Measurements from ENCODE around the gene KDM4E.
"Not testable (repeated sequence)": the region's sequence is repeated elsewhere in the genome, so short reads cannot be mapped to it uniquely, and the experiment has no call there.

KDM4E gene

DNA sequence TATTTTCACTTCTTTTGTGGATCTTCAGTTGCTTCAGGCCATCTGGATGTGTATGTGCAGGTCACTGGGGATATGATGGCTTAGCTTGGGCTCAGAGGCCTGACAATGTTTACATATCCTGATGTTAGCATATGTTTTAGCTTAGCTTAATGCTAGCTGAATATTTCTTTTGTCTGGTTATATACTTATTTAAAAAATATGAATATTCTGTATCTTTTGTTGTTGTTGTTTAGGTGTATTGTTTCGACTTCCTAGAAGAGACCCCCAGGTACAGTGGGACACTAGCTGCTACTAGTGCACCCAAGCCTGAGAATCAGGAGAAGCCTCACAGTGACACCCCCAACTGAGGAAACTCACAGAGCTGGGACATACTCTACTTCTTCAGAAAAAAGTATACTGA is at the start of gene KDM4E:
TSS of gene KDM4E (plus strand) at position 301 of the 400 bp plus-strand sequence. CDS start 300 bp downstream, outside the sequence.
- DNase-seq = no peak

DNA sequence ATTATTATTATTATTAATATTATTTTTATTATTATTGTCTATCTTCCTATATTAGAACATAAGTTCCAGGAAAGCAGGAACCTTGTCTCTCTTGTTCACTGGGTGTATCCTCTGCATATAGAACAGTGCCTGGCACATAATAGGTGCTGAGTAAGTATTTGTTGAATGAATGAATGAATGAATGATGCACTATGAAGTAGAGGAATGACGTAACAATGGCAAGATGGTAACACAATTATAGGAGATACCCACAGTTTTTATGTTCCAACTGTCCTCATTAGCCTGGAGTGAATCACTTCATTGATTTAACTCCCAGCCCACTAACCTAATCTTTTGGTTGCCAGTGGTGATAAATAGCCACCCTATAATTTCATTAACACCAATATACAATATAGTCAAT is 49.5 kb upstream of the KDM4E start:
- no peak for DNase-seq

DNA sequence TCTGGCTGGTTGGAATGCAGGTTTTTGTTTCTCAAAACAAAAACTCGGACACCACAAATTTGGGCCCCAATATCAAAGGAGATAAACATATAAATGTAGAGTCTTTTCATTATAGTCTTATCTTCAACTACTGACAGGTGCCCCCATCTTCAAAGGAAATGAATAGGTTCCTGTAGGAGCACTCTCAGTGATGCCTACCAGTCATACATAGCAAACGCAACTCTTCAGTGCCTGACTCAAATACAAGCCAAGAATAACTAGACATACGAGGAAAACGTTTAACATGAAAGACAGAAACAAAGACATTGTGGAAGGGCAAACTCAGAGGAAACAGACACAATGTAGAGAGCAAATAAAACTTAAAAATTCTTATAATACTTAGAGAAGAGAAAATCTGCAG is 37.7 kb upstream of the KDM4E start:
- DNase-seq = no peak

DNA sequence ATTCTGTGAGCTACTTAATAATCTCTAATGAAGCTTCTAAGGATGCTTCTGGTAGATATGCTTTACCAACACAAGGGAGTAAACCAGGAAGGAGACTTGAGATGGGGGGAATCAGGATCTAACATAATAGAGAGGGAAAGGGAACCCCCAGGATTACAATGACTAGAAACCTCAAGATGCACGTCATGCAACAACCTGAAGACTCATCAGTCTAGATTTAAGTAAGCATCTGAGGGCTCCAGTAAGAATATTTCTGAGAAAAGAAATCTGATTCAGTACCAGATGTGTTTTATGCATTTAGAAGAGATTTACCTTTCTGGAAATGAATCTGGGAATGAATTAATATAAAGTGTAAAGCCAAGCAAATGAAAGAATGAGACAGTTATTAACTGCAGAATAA is 36.3 kb upstream of the KDM4E start:
- no peak for DNase-seq

DNA sequence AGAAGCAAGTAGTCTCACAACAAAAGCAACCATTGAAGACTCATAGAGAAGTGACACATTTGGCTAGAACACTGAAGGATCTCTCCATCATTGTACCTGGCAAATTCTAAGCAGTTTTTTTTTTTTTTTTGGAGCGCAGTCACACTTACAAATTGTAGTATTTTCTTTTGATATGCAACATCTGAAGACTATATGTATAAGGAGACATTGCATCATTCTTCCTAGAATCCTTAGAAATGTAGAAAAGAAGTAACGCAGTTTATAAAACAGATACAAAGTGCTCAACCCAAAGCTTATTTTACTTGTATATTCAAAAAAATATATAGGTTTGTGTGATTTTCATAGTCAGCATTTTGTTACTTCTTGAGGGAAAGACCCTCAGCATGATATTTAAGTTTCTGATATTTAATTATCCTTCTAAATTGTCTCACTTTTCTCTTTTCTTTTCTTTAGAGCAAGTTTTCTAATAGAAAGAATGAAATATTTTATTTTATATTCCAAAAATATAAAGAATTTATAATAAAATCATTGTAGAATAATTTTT is 31.6 kb upstream of the KDM4E start:
- DNase-seq = no peak

DNA sequence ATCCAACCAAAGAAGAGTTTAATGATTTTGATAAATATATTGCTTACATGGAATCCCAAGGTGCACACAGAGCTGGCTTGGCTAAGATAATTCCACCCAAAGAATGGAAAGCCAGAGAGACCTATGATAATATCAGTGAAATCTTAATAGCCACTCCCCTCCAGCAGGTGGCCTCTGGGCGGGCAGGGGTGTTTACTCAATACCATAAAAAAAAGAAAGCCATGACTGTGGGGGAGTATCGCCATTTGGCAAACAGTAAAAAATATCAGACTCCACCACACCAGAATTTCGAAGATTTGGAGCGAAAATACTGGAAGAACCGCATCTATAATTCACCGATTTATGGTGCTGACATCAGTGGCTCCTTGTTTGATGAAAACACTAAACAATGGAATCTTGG is 27.6 kb upstream of the KDM4E start:
- no peak for DNase-seq

DNA sequence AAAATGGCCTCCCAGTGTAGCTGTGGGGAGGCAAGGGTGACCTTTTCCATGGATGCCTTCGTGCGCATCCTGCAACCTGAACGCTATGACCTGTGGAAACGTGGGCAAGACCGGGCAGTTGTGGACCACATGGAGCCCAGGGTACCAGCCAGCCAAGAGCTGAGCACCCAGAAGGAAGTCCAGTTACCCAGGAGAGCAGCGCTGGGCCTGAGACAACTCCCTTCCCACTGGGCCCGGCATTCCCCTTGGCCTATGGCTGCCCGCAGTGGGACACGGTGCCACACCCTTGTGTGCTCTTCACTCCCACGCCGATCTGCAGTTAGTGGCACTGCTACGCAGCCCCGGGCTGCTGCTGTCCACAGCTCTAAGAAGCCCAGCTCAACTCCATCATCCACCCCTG is 26.8 kb upstream of the KDM4E start:
- no peak for DNase-seq

DNA sequence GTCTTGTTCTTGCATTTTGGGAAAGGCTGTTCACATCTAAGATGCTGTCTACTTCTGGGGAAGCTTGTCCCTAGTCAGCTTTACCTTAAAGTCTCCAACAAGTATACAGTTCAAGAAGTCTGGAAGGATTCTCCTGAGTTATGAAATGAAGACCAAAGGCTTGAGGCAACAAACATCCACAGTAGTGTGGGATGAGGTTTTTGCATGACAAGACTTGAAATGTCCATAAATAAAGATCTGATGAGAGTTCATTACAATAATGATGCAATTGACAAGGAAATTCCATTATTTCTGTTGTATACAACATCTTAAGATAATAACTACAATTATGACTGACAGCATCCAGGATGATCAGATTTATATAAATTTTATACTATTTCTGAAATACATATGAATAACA is 21.3 kb upstream of the KDM4E start:
- DNase-seq = no peak

DNA sequence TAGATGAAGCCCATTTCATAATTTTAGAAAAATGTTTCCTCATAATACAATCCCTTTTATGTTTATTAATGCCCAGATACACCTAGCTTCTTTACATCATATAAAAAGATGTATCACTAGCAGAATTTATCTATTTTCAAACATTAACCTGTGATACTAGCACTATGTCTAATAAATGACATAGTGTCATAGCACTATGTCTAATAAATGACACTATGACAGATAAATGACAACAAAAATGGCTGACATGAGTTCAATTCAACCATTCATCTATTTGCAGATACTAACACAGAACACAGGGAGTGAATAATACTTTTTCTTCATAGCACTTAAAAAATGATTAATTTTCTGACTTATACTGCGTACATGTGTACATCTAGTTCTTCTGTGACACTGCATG is 19.4 kb upstream of the KDM4E start:
- DNase-seq = no peak

DNA sequence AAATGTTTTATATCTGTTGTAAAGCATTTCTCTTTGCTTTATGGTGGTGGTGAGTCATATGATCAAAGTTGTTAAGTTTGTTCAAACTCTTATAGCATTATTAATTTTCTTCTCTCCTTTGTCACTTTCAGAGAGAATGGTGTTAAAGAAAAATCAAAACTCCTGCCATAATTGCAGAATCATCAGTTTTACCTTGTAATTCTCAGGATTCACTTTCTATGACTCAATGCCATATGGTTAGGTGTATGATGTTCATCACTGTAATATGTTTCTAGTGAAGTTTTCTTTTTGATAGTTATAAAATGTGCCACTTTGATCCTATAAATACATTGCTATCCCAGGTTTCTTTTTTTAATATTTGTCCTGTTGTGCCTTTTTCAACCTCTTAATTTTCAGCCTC is 13.7 kb upstream of the KDM4E start:
- DNase-seq = no peak

DNA sequence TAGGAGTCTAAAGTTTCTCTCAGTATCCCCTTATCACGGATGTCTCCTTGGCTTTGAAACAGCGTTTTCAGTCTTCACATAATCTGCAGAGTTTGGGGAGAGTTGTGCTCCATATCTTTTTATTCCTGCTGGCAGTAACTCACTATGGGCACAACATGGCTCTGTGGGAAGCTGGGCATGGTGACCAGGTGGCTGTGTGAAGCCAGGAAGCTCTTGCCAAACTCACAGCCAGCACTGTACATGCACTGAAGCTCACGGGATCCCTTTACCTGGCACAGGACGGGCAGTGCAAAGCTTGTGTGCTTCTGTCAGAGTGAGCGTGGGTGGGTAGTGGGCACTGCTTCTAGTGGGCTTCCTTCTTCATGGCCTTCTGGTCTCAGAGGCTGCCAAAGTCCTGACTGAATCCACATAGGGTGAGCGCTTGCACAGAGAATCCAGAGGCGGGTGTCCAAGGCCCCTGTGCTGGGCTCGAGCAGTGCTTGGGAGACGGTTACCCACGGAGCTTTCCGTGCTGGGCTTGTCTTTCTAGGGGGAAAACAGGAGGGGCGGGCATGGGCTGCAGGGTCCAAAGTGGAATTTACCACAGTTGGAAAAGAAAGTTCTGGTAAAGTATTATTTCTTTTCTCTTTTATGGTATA is 10.8 kb upstream of the KDM4E start:
- DNase-seq = no peak

DNA sequence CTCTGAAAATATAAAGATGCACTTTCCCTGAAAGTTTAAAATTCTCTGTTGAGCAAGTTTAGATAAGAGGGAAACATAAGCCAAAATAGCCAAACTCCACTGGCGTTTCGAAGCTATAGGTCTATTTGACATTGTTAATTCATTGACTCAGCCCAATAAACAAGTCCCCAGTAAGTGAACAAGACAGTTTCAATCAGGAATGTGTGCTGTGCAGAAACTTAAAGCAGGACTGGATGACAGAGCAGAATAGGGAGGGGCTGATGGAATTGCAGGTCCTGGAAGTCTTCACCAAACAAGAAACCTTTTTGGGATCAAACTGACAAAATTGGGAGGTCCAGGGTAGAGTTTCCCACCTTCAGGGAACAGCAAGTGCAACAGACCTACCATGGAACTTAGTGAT is 8.9 kb upstream of the KDM4E start:
- DNase-seq = no peak

DNA sequence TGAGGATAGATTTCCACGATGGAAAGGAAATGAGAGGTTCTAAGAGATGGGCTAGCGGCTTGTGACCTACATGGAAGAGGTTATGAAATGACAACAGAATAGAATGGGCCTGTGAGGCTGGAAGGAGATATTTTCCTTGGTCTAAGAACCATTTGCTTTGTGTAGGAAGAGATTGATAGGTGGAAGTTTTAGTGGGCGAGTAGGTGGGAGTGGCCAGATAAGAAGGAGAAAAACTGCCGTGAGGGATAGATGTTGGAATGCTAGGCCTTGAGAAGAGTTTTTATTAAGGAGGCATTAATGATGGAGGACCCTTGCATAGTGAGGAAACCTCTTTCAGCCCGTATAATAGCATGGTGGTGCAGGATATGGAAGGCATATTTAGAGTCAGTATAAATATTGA is 3.6 kb upstream of the KDM4E start:
- not testable (repeated sequence) for DNase-seq

DNA sequence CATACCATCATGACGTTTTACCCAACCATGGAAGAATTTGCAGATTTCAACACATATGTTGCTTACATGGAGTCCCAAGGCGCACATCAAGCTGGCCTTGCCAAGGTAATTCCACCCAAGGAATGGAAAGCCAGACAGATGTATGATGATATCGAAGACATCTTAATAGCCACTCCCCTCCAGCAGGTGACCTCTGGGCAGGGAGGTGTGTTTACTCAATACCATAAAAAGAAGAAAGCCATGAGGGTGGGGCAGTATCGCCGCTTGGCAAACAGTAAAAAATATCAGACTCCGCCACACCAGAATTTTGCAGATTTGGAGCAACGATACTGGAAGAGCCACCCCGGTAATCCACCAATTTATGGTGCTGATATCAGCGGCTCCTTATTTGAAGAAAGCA is 536 bp downstream of the KDM4E start:
- DNase-seq = not testable (repeated sequence)

DNA sequence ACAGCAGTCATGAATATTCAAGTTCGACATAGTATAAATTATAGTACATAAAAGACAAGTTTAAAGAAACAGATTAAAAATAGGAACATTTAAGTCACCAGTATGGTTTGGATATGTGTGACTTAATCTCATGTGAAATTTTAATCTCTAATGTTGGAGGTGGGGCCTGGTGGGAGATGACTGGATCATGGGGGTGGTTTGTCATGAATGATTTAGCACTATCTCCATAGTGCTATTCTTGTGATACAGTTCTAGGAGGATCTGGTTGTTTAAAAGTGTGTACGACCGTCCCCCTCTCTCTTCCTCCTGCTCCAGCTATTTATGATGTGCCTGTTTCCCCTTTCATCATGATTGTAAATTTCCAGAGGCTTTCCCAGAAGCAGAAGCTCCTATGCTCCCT is 3.3 kb downstream of the KDM4E start:
- no peak for DNase-seq

DNA sequence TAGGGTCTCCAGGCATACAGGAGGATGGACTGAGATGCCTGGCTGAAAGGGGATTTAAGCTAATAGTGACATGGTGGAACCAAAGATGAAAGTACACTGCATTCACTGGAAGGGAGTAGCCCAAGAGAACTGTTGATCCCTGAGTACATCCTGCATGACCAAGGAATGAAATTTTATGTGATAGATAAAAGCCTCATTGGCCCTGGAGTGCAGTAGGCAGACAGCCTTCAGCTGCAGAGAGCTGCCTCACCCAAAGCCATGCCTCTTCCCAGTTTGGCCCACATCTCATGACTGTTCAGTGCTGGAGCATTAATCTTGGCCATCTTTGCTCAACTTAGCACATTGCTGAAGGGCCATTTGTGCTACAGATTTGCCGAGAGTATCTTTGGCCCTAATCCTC is 8.0 kb downstream of the KDM4E start:
- no peak for DNase-seq

DNA sequence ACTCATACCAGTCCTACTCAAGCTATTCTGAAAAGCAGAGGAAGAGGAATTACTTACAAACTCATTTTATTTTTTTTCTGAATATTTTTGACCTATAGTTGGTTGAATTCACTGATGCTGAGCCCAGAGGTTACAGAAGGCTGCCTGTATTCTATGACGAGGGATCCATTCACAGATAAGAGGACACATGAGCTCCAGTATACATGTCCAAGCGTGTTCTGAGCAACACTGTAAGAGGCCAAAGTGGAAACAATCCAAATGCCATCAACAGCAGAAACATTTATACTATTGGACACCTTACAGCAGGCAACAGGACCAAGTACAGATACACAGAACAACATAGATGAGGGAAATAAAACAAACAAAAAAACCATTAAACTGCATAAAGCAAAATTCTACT is 10.3 kb downstream of the KDM4E start:
- no peak for DNase-seq

DNA sequence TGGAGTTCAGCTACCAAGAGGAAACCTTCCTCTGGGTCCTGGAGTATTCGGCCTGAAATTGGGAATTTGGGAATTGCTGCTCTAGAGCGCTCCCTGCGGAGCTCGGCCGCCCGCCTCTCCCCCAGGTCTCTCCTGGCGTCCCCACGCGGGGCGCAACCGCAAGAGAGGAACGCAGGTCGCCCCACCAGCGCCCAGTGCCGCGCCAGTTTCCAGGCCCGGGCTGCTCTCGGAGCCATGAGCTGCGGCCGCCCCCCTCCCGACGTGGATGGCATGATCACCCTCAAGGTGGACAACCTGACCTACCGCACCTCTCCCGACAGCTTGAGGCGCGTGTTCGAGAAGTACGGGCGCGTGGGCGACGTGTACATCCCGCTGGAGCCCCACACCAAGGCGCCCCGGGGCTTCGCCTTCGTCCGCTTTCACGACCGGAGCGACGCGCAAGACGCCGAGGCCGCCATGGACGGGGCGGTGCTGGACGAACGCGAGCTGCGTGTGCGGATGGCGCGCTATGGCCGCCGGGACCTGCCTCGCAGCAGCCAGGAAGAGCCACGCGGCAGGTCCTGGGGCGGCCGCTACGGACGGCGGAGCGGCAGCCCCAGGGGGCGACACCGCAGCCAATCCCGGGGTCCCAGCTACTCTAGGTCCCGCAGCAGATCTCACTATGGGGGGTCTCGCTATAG is 12.4 kb downstream of the KDM4E start:
- peak; percentile 5 for DNase-seq

DNA sequence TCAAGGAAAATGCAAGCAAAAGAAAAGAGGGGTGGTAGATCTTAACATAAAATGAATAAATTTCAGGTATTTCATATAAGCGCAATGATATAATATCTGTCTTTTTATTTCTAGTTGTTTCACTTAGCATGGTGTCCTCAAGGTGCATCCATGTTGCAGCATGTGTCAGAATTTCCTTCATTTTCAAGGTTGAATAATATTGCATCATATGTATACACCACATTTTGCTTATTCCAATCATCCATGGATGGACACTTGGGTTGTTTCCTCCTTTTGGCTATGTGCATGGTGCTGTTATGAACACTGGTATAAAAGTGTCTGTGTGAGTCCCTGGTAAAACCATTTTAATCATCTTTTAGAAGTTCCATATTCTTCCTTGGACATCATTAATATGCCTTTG is 17.2 kb downstream of the KDM4E start:
- DNase-seq = no peak

DNA sequence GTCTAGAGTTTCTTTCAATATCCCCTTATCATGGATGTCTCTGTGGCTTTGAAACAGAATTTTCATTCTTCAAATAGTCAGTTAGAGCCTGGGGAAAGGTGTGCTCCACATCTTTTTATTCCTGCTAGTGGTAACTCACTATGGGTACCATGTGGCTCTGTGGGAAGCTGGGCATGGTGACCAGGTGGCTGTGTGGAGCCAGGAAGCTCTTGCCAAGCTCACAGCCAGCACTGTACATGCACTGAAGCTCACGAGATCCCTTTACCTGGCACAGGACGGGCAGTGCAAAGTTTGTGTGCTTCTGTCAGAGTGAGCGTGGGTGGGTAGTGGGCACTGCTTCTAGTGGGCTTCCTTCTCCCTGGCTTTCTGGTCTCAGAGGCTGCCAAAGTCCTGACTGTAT is 17.8 kb downstream of the KDM4E start:
- no peak for DNase-seq

DNA sequence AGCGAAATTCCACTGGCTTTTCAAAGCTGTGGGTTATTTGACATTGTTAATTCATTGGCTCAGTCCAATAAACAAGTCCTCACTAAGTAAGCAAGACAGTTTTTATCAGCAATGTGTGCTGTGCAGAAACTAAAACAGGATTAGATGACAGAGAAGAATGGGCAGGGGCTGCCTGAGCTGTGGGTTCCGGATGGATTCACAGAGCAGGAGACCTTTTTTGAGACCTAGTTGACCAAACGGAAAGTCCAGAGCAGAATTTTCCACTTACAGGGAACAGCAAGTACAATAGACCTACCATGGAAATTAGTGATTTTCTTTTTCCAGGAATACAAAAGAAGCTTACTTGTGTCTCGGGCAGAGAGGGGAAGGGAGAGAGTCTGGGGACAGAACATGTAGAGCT is 19.0 kb downstream of the KDM4E start:
- DNase-seq = no peak

DNA sequence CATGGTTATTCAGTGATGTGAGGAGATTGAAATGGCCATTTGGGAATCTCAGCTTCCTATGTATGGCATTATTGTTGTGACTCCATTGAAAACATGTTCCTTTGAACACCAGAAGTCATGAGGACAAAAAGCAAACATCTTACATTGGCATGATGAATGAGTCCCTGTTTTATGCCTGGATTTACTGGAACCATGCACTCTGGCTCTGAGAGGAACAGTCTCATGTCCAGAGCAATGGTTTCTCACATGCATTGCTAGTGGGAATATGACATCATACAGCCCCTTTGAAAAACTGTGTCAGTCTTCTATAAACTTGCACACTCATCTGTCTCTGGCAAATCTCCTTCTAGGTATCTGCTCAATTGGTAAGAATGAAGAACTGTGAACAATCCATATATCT is 20.8 kb downstream of the KDM4E start:
- DNase-seq = no peak

DNA sequence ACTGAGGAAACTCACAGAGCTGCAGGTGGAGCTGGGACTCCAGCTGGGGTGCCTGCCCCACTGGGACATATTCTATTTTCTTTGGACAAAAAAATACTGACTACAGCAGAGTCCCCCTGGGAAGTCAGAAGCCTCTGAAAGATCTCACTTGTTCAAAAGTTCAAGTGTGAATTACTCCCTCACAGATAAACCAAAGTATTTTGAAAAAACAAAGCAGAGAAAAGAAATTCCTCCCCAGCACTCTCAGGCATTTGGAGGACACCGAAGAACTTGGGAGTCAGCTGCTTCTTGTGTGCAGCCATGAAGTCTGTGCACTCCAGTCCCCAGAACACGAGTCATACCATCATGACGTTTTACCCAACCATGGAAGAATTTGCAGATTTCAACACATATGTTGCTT is 24.1 kb downstream of the KDM4E start, which contains the start of gene KDM4F:
TSS of gene KDM4F (plus strand) at position 301 of the 400 bp plus-strand sequence.
- DNase-seq = not testable (repeated sequence)

DNA sequence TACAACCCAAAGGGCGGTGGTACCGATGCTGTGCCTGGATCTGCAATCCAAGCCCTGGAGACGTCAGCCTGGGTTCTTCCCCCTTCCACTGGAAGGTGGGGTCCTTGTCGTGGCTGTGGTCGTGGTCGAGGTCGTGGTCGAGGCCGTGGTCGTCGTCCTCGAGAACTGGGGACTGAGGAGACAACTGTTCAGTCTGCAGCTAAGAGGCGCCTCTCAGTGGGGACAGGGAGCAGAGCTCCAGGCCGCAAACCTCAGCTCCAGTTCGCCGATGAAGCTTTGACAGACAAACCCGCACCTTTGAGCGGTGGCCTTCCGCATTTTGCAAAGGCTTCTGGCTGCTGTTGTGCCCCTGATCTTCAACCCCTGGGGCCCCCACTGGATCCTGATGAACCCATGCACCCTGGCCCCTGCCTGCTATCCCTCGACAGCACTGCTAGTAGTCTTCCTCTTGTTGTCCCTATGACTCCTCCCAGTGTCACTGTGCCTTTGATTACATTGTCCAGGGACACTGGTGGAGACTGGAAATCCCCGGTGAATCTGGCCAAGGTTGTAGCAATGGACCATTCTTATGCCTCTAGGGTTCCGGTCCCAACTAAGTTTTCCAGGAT is 25.6 kb downstream of the KDM4E start:
- no peak for DNase-seq
